ENCODE data around the gene DDX43.
"Not testable (repeated sequence)": the region's sequence is repeated elsewhere in the genome, so short reads cannot be mapped to it uniquely, and the experiment has no call there.

DDX43 gene

DNA sequence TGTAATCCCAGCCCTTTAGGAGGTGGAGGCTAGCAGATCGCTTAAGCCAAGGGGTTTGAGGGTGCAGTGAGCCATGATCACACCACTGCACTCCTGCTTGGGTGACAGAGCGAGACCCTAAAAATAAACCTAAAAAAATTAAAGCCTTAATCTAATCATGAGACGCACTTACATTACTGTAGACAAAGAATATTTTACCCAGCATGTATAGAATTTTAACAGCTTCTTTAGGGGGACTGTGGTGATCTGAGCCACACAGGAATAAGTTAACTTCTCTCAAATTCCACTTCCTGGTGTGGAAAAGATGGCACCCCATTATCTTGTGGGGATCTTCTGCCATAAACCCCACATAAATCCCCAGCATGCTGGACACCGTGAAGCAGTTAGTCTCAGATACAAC, 22.6 kb upstream of the DDX43 start:
- TF ChIP-seq, protein P1, sequence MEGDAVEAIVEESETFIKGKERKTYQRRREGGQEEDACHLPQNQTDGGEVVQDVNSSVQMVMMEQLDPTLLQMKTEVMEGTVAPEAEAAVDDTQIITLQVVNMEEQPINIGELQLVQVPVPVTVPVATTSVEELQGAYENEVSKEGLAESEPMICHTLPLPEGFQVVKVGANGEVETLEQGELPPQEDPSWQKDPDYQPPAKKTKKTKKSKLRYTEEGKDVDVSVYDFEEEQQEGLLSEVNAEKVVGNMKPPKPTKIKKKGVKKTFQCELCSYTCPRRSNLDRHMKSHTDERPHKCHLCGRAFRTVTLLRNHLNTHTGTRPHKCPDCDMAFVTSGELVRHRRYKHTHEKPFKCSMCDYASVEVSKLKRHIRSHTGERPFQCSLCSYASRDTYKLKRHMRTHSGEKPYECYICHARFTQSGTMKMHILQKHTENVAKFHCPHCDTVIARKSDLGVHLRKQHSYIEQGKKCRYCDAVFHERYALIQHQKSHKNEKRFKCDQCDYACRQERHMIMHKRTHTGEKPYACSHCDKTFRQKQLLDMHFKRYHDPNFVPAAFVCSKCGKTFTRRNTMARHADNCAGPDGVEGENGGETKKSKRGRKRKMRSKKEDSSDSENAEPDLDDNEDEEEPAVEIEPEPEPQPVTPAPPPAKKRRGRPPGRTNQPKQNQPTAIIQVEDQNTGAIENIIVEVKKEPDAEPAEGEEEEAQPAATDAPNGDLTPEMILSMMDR (IDR thresholded peaks at IDR 0.05; ENCODE audit: insufficient read depth, low read depth, low read length, missing control alignments): no peak
- no peak for DNase-seq (ENCODE audit: low read depth)

DNA sequence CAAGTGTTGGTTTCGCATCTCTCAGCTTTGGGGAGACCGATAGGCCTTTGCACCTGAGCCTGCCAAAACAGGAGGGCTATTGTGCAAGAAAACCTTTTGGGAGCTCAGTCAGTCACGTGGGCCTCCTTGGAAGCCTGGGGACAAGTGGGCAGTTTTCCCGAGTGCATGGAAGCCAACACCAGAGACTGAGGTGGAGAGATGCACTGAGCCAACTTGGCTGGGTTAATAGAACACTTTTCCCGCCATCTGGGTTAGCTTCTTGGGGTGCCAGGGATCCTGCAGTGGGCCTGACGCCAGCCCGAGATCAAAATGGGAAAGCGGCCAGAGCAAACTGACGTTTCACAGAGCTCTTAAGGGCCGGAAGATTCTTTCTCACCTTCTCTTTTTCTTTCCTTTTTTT, 22.1 kb upstream of the DDX43 start:
- DNase-seq (ENCODE audit: low read depth): no peak
- H3K4me3 ChIP-seq (ENCODE audit: low read length): no peak overlapping the region
- TF ChIP-seq, protein P1 (IDR thresholded peaks at IDR 0.05; ENCODE audit: insufficient read depth, low read depth, low read length, missing control alignments): no peak

More for the DNA sequence above, 22.6 kb upstream of the DDX43 start:
- no peak overlapping the region for H3K4me3 ChIP-seq (ENCODE audit: low read length)

DNA sequence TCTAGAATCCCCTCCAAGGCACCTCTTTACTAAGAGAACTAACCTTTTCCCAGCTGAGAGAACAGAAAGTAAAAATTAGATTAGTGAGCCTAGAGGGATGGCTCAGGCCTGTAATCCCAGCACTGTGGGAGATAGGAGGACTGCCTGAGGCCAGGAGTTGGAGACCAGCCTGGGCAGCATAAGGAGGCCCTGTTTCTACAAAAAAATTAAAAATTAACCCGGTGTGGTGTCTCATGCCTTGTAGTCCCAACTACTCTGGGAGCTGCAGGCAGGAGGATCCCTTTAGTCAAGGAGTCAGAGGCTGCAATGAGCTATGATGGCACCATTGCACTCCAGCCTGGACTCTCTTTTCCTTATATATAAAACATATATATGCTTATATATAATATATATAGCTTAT, 19.4 kb upstream of the DDX43 start:
- no peak for DNase-seq (ENCODE audit: low read depth)
- TF ChIP-seq, protein P1 (IDR thresholded peaks at IDR 0.05; ENCODE audit: insufficient read depth, low read depth, low read length, missing control alignments): no peak

DNA sequence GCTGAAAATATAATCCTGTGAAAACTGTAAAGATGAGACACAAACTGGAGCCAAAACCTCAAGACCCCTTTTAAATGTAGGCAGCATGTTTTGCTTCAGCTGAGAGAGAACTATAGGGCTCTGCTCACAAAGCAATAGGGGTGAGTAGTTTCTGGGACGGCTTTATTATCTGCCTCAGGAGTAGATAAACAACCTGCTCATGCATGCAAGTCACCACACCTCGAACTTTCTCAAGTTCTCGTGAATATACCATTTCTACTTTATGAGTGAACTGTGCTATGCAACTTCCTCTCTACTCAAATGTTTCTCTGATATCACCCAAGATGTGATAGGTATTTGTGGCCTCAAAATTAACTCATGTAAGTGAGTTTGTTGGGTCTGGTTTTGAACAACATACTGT, 17.4 kb upstream of the DDX43 start:
- TF ChIP-seq, protein P1 (IDR thresholded peaks at IDR 0.05; ENCODE audit: insufficient read depth, low read depth, low read length, missing control alignments): no peak
- DNase-seq (ENCODE audit: low read depth): peak; percentile 35
- no peak overlapping the region for H3K4me3 ChIP-seq (ENCODE audit: low read length)

More for the DNA sequence above, 19.4 kb upstream of the DDX43 start:
- H3K4me3 ChIP-seq (ENCODE audit: low read length): no peak overlapping the region

DNA sequence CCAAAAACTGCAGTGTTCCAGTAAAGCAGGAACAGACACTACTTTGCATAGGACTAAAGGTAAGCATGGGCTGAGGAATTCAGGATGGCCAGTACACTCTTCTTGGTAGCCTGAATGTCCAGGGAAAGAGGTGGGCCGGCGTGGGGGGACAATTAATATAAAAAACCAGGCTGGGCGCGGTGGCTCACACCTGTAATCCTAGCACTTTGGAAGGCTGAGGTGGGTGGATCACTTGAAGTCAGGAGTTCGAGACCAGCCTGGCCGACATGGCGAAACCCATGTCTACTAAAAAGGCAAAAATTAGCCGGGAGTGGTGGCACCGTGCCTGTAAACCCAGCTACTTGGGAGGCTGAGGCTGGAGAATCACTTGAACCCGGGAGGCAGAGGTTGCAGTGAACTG, 13.1 kb upstream of the DDX43 start:
- not testable (repeated sequence) for H3K4me3 ChIP-seq (ENCODE audit: low read length); DNase-seq (ENCODE audit: low read depth)

DNA sequence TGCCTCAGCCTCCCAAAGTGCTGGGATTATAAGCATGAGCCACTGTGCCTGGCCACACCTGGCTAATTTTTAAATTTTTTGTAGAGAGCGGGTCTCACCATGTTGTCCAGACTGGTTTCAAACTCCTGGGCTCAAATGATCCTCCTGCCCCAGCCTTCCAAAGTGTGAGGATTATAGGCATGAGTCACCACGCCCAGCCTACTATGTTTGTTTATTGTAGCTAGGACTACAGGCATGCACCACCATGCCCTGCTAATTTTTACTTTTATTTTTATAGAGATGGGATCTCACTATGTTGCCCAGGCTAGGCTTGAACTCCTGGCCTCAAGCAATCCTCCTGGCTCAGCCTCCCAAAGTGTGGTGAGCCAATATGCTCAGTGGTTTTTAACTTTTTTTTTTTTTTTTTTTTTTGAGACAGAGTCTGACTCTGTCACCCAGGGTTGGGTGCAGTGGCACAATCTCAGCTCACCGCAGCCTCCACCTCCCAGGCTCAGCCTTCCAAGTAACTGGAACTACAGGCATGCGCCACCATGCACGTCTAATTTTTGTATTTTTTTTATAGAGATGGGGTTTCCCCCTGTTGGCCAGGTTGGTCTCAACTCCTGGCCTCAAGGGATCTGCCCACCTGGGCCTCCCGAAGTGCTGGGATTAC, 12.0 kb upstream of the DDX43 start:
- no peak overlapping the region for H3K4me3 ChIP-seq (ENCODE audit: low read length)
- TF ChIP-seq, protein P1 (IDR thresholded peaks at IDR 0.05; ENCODE audit: insufficient read depth, low read depth, low read length, missing control alignments): no peak
- DNase-seq (ENCODE audit: low read depth): peak; percentile 62

DNA sequence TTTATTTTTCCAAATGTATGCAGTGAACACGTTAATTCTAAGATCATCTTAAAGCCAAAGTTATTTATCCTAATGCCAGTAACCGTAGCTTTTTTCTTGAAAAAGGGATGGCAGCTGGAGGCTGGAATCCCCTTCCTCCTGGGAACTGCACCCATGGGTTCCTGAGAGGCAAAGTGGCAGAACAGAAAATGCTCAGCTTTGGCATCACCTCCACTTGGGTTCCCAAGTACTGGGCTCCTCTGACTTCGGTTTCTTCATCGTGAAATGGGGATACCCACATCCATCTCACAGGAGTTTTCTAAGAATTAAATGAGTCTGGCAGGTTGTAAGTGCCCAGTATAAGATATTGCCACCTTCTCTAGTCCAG, 6.2 kb upstream of the DDX43 start:
- TF ChIP-seq, protein P1 (IDR thresholded peaks at IDR 0.05; ENCODE audit: insufficient read depth, low read depth, low read length, missing control alignments): no peak
- no peak for DNase-seq (ENCODE audit: low read depth)
- H3K4me3 ChIP-seq (ENCODE audit: low read length): peak overlapping the region; percentile 49
